ENCODE data around the gene HSPB9.
A peak's percentile ranks its signal among the peaks of the same experiment; 100 is the strongest.
"Not testable (repeated sequence)": the region's sequence is repeated elsewhere in the genome, so short reads cannot be mapped to it uniquely, and the experiment has no call there.

Gene HSPB9

GRCh38 chr17:42120161-42120769 lies 2.3 kb upstream of the HSPB9 start:
- DNase-seq: no peak

- DNase-seq: peak; percentile 59
These were observed 1.5 kb upstream of the HSPB9 start, which contains the start of gene KAT2A for GRCh38 chr17:42120770-42121769. Gene KAT2A, minus strand, starts transcription at chr17:42121367. Its CDS starts 63 bp downstream, at chr17:42121304.

- no peak for DNase-seq
These were observed 1.7 kb downstream of the HSPB9 start for GRCh38 chr17:42124256-42124655.

DNA sequence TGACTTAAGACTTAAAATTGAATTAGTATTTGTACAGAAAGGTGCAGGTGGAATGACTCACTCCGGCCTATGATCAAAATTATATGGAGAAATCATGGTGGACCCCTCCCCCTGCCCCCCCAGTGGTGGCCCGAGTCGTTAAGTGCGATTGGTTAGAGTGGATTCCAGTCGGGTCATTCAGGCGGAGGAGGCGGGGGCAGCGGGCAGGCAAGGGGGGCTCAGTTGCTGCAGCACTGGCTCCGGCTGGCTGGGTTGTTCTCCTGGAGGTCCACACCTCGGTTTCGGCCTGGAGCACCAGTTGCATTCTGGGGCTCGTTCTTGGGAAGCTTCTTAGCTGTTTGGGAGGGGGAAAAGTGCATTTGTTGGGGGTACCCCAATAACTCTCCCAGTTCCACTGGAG lies 3.0 kb downstream of the HSPB9 start:
- no peak for DNase-seq

- DNase-seq: no peak
These were observed 4.2 kb downstream of the HSPB9 start for GRCh38 chr17:42126836-42127235.

GRCh38 chr17:42127414-42127813 lies 4.8 kb downstream of the HSPB9 start:
- DNase-seq: no peak

DNA sequence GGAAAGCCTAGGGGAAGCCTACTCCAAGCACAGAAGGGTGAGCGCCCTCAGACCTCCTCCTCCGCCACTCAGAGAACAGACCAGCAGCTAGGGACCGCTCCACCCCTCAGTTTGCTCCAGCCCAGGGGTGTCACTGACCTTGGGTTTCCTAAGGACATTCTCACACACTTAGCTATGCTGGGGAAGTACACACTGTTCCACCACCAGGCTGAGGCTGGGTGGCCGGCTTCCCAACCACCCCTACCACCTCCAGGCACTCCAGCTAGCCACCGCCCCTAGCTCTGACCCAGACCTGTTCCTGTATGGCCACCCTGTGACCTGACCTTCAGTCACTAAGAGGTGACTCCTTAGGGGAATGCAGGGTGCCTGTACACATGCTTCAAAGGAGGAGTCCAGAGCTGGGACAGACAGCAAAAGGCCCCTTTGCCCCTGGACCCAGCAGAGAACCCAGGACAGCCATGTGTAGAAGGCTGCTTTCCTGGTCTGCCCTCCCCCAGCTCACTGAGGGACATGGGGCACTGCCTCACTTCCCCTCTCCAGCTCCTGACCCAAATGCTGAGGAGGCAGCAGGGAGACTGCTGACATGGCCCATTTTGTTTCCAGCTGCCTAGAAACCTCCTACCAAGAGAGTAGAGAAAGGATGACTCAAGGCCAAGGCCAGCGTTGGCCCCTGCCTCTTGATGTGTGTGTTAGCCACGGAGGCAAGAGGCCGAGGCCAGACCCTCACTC lies 6.7 kb downstream of the HSPB9 start:
- DNase-seq: no peak

- no peak for DNase-seq
These were observed 7.8 kb downstream of the HSPB9 start for GRCh38 chr17:42130310-42130936.

DNA sequence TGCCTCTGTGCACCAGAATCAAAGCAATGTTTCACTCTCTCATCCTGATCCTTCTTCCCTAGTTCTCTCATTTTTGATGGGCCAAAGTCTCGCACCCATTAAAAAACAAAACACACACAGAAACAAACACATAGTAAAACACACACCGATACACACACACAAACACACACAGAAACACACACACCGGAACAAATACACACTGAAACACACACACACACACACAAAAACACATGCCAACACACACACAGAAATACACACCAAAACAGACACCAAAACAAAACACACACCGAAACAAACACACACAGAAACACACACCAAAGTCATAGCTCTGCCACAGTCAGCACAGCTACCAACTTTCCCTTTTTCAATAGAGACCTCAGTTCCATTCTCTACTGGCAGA lies 8.6 kb downstream of the HSPB9 start:
- no peak for DNase-seq

DNA sequence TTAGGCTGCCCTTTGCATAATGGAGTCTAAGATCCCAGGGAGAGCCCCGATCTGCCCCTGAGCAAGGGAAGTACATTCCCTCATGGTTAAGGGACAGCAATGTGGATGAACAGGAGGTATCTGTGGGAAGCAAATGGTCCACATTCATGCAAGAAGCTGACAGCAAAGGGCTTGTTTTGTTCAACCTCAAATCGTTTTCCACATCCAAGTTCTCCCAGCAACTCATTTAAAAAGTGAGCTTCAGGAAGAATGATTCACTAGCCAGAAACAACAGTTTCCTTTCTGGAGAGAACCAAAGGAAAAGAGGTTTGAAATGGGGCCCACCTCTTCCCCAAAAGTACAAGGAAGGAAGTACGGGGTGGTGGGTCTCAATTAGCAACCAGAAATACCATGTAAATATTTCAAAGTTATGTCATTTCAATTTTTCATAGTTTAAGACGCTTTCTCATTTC lies 9.4 kb downstream of the HSPB9 start:
- DNase-seq: no peak

DNA sequence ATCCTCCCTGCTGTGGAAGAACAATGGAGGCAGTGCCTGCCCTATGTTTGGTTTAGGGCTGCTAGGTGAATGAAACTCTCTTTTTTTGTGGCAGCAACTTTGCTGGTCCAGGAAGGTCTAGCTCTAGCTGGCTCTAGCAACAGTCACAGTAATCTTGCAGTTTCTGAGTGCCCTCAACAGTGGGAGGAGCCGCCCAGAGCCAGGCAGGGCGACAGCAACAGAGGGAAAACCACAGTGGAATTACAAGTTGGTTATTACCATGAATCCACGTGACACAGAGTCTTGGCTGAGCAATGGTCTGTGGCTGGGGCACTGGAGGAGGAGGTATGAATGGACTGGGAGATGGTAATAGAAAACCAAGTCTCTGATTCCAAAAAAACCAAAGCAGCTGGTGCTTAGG lies 10.3 kb downstream of the HSPB9 start:
- no peak for DNase-seq

GRCh38 chr17:42133461-42134041 lies 10.9 kb downstream of the HSPB9 start:
- DNase-seq: no peak

DNA sequence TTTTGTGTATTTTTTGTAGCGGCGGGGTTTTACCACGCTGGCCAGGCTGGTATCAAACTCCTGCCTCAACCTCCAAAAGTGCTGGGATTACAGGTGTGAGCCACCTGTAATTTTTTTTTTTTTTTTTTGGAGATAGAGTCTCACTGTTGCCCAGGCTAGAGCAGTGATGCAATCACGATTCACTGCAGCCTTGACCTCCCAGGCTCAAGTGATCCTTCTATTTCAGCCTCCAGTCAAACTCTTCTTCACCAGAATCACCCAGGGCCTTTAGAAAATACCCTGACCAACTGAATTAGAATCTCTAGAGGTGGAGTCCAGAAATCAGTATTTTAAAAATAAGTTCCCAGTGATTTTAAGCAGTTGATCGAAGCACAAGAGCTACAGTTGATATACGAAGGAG lies 12.5 kb downstream of the HSPB9 start:
- DNase-seq: no peak

DNA sequence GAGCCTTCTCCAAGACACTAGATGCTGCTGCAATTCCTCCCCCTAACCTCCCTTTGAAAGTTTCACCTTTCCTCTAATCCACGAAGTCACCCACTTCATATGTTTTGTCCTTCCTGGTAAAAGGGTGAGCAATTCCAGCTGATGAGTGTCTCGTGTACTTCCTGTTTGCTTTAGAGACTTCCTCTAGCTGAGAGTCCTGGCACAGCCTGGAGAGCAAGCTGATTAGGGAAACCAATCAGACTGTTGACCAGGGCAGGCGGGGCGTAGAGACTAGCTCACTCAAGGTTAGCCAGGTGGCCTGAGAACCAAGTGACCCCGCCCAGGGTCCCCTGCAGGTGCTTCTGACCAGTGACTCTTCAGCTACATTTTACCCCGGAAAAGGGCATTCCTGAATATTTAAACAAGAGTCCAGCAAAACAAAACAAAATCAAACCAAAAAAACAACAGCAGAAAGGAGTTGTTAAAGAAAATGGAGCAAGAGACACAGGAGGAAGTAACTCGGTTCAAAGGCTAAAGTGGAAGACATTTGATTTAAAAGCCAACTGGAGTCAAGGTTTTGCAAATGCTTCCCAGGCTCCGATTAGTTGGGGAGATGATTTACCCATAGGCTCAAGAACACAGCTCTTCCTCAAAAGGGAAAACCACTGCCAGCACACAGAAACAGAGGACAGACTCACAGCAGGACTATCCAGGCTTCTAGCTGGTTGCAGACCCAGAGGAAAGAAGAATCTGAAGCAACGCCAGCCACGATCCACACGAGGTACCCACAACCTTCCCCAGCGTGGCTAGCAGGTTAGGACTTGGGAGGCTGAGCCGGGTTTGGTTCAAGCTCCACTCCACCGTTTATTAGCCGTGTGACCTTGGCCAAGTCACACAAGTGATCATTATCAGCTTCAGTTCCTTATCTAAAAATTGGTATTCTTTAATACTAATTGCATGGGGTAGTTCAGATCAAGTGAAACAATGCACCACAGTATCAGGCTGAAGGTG lies 13.4 kb downstream of the HSPB9 start:
- no peak for DNase-seq

- no peak for DNase-seq
These were observed 14.0 kb downstream of the HSPB9 start for GRCh38 chr17:42136654-42137051.

DNA sequence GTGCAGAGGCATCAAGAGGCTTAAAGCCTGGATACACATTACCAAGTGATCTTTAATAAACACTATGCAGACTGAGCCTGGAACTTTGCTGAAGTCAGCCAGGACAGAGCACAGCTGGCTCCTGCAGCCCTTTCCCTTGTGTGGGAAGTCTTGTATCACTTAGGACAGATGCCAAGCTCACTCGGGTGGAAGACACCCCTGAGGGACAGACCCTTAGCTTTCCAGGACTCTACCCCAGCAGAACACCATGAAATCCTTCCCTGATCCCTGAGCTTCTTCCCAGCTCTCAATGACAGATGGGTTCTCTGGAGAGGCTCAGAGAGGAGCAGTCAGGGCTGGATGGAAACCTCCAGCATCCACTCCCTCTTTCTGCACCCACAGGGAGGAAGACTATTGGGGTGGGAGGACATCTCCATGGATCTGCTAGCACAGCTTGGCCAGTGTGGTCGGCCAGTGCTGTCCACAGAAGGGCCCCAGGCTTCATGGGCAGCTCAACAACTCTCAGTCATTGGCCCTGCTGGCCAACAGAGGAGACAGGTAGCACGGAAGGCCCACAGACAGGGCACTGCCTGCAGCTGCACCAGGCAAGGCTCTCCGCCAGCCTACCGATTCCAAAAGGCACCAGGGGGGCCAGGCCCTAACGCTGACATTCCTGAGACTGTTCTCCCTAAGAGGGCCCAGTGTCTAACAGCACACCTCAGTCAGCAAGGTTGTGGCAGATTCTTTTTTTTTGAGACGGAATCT lies 16.3 kb downstream of the HSPB9 start:
- no peak for DNase-seq

DNA sequence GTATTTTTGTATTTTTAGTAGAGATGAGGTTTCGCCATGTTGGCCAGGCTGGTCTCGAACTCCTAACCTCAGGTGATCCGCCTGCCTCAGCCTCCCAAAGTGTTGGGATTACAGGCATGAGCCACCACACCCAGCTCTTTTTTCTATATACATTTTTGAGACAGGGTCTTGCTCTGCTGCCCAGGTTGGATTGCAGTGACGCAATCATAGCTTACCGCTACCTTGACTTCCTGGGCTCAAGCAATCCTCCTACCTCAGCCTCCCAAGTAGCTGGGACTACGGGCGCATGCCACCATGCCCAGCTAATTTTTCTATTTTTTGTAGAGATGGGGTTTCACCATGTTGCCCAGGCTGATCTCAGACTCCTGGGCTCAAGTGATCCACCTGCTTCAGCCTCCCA lies 18.1 kb downstream of the HSPB9 start:
- DNase-seq: not testable (repeated sequence)

- DNase-seq: no peak
These were observed 18.8 kb downstream of the HSPB9 start for GRCh38 chr17:42141382-42141781.

GRCh38 chr17:42142371-42142896 lies 19.8 kb downstream of the HSPB9 start:
- DNase-seq: no peak

GRCh38 chr17:42143138-42143537 lies 20.5 kb downstream of the HSPB9 start:
- DNase-seq: not testable (repeated sequence)
